ENCODE data around the gene ROCK1. TPM values are rescaled to one million over a fixed set of nuclear protein-coding genes. Genes with fewer than 3 reads are reported as not detected.

ROCK1 gene
- total and polyA plus RNA-seq, 2 donors (not counting 3 experiments of a cell fraction or from before 2014, with no cell fraction given) = 5.3 to 53.0 TPM

DNA sequence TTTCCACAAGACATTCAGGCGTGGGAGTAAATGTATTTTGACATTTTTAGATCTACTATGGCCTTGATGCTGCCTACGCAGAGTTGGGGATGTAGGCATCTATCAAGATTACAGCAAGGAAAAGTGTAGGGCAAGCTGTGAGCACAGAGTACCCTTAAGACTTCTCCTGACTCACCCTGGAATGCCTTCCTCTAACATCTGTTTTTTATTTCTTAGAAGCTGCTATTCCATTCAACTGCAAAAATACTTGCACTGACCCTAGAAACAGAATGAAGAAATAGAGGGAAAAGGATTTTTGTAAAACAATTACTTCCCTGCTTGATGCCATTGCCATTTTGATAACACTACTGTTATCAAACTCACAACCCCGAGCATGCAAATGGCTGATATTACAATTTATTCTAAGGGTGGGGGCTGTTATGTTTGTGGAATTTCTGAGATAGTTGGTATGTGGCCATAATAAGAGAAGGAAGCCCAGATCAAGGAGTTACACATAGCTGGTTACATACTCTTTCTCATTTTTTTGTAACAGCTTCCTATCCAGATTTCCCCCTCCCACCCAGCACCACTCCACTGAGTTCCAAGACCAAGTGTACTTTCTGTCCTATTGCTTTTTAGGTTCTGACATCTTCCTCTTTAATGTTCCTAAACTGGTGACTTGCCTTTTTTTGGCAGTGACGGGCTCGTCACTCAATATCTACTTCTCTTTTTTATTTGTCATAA is 6.0 kb upstream of the ROCK1 start:
- Histone ChIP-seq H3K9ac (replicated peaks; ENCODE audit: extremely low read depth, insufficient read depth, low read length) (no peak overlapping the region), H3K79me2 (ENCODE audit: control insufficient read depth, insufficient read depth, low read length) (no peaks in the 10 kb centered on the region), H3K9me3 (replicated peaks; ENCODE audit: control insufficient read depth, insufficient read depth, low read length) (no peaks in the 10 kb centered on the region), H4K20me1 (replicated peaks; ENCODE audit: control insufficient read depth, extremely low read depth, insufficient read depth, low read length) (no peaks in the 10 kb centered on the region), H3K27ac (ENCODE audit: insufficient read depth, low read depth, low read length) (no peak overlapping the region), H2AFZ (ENCODE audit: low read depth, low read length) (no peak overlapping the region), H3K4me1 (ENCODE audit: control insufficient read depth, extremely low read depth, insufficient read depth, low read length) (peaks cover 5% of the 10 kb centered on the region), H3K4me3 (replicated peaks in 1 of 3; ENCODE audit: insufficient read depth in 1 of 3, low read depth in 1 of 3, low read length in 3 of 3) (no peak overlapping the region), H3K27me3 (ENCODE audit: control insufficient read depth in 2 of 2, insufficient read depth in 2 of 2, low read length in 2 of 2) (peaks cover 7% of the 10 kb centered on the region in 2 experiments), H3K4me2 (ENCODE audit: insufficient read depth, low read length) (no peak overlapping the region), H3K36me3 (ENCODE audit: control insufficient read depth in 2 of 2, extremely low read depth in 1 of 2, insufficient read depth in 2 of 2, low read length in 2 of 2) (no peaks in the 10 kb centered on the region), H3K9me1 (replicated peaks; ENCODE audit: control insufficient read depth, extremely low read depth, insufficient read depth, low read length) (no peaks in the 10 kb centered on the region)
- FAIRE-seq (no peak), DNase-seq (ENCODE audit: low read depth, low spot score) (no peak)
- no peak for TF ChIP-seq POLR2A (IDR thresholded peaks at IDR 0.05; ENCODE audit: low read depth, low read length)
- no peak for TF ChIP-seq JUN (IDR thresholded peaks at IDR 0.05; ENCODE audit: borderline replicate concordance, insufficient read depth, insufficient read length, low read depth)
- TF ChIP-seq FOS (IDR thresholded peaks at IDR 0.05; ENCODE audit: borderline replicate concordance, insufficient read depth, low read length) = no peak
- no peak for TF ChIP-seq GATA2 (IDR thresholded peaks at IDR 0.05; ENCODE audit: insufficient read depth, insufficient read length, low read depth, low read length)
- no peak for TF ChIP-seq POLR2AphosphoS5 (IDR thresholded peaks at IDR 0.05; ENCODE audit: insufficient read depth, low read depth, low read length)
- TF ChIP-seq, protein P1, sequence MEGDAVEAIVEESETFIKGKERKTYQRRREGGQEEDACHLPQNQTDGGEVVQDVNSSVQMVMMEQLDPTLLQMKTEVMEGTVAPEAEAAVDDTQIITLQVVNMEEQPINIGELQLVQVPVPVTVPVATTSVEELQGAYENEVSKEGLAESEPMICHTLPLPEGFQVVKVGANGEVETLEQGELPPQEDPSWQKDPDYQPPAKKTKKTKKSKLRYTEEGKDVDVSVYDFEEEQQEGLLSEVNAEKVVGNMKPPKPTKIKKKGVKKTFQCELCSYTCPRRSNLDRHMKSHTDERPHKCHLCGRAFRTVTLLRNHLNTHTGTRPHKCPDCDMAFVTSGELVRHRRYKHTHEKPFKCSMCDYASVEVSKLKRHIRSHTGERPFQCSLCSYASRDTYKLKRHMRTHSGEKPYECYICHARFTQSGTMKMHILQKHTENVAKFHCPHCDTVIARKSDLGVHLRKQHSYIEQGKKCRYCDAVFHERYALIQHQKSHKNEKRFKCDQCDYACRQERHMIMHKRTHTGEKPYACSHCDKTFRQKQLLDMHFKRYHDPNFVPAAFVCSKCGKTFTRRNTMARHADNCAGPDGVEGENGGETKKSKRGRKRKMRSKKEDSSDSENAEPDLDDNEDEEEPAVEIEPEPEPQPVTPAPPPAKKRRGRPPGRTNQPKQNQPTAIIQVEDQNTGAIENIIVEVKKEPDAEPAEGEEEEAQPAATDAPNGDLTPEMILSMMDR (IDR thresholded peaks at IDR 0.05; ENCODE audit: extremely low read depth in 1 of 2, insufficient read depth in 1 of 2, low read depth in 1 of 2, low read length in 2 of 2) = no peak
- no peak for TF ChIP-seq EZH2 (IDR thresholded peaks at IDR 0.05; ENCODE audit: borderline replicate concordance, low read depth, low read length, severe bottlenecking)
- ChIA-PET CTCF (interaction anchor here (1.9 kb wide), 1 partner anchor 17 kb away, joined by 5 read pairs; no protein-coding TSS in a partner anchor), POLR2A (no interaction called here)
- intact Hi-C loops (cut with micrococcal nuclease) = no loop called here
- dilution Hi-C loops (cut with MboI; ENCODE audit: extremely low pct_ligation_motif_present, low sequenced_read_pairs) = no loop called here
- BruUV-seq (replicated peaks) = no TSS peak
